T-cell (primary cell): ENCODE results near the gene SLC13A5. TPM values are rescaled to one million over a fixed set of nuclear protein-coding genes. Genes with fewer than 3 reads are reported as not detected.

ENCODE experiments used
- total RNA-seq, 35 experiments: library from RNA in 6 of 35; stranded (reverse) in 6 of 35; fragments of 120-200 nt in 1 of 35; gene quantifications; one replicate each; pipeline versions ENCODE4 v1.2.1 to v1.2.4 and lab custom pipeline; 2013 to 2026

Gene SLC13A5
- total RNA-seq, 5 donors from 2014 or later (not counting 1 experiment from before 2014, with no cell fraction given): 0.13 TPM; not detected in 3

Other genes starting within 250 kb of the SLC13A5 start
- gene PITPNM3, start 156.8 kb downstream of the SLC13A5 start, total RNA-seq: under 1 TPM; 0.20 to 0.98 (median 0.61) TPM
- 10 to 100 TPM; 12.4 to 16.9 (median 15.9) TPM for gene KIAA0753, start 72.7 kb downstream of the SLC13A5 start, total RNA-seq
- gene TXNDC17, start 72.3 kb downstream of the SLC13A5 start, total RNA-seq: 10 to 100 TPM; 14.6 to 21.3 (median 17.9) TPM
- 10 to 100 TPM; 18.9 to 26.3 (median 22.1) TPM for gene MED31, start 61.8 kb downstream of the SLC13A5 start, total RNA-seq
- 1 to 10 TPM; 1.1 to 3.5 (median 2.8) TPM for gene C17orf100, start 61.6 kb downstream of the SLC13A5 start, total RNA-seq
- 100 to 1,000 TPM in 1 of 5 donors, 10 to 100 TPM in 4; 38.2 to 114 (median 72.5) TPM for gene XAF1, start 42.7 kb upstream of the SLC13A5 start, total RNA-seq
- gene FBXO39, start 62.8 kb upstream of the SLC13A5 start, total RNA-seq: 1 to 10 TPM in 1 of 5 donors, under 1 TPM in 4; 0.26 to 1.4 (median 0.53) TPM
- not detected for gene TEKT1, start 118.4 kb upstream of the SLC13A5 start, total RNA-seq